Activated T-helper 1 cell treated with Interleukin-2 at 50 U/mL for 16 hours (primary cell): ENCODE results near the gene CSNK1A1L.

Source experiments
- DNase-seq: peaks from one replicate; pipeline ENCODE4 v3.0.0-alpha.2; 2020; ENCODE audit warnings: low read depth

The CSNK1A1L gene

GRCh38 chr13:37105251-37105714, at the start of gene CSNK1A1L:
CSNK1A1L (minus strand) TSS chr13:37105664; CDS start chr13:37105256, 408 bp downstream.
- no peak for DNase-seq

DNA sequence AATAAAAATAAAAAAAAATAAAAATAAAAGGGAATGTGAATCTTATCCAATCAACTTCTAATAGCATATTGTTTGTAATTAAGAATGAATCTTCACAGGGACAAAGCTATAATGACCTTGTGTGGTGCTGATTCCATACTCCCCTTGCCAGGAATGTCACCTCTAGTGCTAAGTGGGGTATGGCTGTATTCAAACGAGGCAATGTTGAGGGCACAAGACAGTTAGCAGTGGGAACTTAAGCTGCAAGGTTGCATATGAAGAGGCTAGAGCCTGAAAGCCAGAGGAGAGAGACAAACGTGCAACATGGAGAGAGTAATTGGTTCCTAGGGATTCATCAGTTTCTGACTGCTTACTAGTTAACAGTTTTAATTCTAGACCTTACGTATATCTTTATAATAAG, 43.9 kb upstream of the CSNK1A1L start:
- no peak for DNase-seq

DNA sequence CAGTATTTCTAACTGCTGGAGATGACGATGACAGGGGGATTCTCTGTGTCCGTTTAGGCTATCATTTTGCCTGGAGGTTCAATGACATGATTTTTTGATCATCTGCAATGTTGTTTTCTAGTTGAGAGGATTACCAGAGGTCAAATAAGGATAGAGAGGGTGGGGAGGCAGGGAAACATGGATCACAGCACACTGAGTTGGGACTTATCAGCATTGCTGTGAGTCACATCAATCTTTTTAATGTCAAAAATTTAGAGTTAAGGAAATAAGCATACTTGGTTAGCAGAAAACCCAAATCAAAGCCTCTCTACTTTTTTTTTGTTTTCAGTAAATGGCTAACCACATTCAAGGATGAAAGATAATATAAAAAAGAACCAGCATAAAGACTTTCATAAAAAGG, 43.0 kb upstream of the CSNK1A1L start:
- DNase-seq: no peak

DNA sequence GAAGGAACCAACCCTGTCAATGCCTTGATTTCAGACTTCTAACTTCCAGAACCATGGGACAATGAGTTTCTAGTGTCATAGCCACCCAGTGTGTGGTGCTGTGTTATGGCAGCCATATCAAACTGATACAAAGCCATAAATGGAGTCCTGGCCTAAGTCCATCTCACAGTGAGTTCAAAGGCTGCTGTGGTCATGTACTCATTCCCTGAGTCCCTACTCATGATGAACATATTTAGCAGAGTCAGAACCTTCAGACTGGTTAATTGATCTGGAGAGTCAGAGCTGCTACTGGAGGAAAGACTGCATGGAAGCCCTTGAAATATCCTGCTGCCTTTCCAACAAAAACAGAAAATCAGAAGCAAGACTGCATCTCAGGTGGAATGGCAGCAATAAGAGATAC, 39.2 kb upstream of the CSNK1A1L start:
- no peak for DNase-seq

GRCh38 chr13:37143911-37144310, 38.4 kb upstream of the CSNK1A1L start:
- no peak for DNase-seq

DNA sequence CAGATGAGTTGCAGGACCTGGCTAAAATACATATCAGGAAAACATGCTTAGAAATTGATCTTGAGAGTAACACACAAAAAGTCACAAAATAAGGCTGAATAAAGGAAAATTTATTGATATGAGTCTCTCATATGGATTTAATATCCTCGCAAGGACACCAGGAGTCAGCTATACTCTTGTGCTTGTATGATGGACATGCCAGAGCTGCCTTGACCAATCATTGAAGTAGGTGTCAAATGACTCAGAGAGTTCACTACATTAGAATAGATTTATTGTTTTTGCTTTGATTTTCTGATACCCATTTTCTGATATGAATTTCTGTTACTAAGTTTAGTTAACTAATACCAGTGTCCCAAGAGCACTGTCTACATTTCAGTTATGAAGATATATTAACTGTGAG, 37.4 kb upstream of the CSNK1A1L start:
- DNase-seq: no peak

DNA sequence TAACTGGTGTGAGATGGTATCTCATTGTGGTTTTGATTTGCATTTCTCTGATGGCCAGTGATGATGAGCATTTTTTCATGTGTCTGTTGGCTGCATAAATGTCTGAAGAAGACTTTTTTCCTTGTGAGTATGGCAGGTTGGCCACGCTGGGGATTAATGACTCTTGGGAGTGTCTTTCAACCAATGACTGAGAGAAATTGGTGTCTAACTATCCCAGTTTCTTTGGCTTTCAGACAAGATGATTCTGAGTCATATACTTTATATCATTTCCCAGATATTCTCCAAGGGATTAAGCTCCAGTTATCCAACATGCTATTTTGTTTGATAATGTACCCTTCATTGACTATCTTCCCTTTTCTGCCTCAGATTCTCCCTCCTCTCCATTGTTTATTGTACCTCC, 35.5 kb upstream of the CSNK1A1L start:
- DNase-seq: no peak

DNA sequence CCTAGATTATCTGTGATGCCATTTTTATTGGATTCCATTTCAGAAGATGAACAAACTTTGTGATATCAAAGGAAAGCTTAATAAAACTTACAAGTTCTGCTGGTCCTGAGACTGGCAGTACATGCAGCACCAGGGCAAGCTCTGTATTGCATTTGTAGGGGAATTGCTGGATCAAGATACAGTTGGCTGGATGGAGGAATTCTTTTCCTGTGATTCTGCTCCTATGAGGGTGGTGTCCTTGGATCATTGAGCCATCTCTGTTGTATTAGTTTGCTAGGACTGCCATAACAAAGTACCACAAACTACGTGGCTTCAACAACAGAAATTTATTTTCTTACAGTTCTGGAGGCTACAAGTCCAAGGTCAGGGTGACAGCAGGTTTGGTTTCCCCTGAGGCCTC, 33.9 kb upstream of the CSNK1A1L start:
- DNase-seq: no peak

- no peak for DNase-seq
Observed at GRCh38 chr13:37138926-37139325, 33.5 kb upstream of the CSNK1A1L start.

DNA sequence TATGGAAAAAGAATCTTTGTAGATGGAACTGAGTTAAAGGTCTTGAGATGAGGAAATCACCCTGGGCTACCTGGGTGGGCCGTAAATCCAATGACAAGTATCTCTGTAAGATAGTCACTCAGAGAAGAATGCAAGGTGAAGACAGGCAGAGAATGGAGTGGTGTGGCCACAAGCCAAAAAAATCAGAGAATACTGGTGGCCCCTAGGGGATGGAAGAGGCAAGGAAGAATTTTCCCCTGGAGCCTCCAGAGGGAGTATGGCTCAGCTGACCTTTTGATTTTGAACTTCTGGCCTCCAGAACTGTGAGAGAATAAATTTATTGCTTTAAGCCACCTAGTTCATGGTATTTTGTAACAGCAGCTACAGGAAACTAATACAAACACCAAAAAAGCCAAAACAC, 32.7 kb upstream of the CSNK1A1L start:
- no peak for DNase-seq

DNA sequence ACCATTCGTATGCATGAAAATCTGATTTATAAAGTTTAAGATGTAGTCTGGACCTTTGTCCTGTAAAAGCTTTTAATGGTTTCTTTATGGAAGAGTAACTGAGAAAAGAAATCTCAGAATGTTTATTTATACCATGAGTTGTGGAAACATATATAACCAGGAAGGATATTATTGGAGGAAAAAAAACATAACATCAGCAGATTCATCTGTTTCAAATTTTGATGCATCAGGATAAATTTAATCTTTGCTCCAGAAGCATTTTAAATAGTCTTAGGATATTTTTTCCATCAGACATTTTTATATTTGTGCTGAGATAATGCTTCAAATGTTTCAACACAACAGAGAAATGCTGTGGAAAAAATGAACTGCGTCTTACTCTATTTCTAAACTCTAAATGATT, 31.2 kb upstream of the CSNK1A1L start:
- no peak for DNase-seq

DNA sequence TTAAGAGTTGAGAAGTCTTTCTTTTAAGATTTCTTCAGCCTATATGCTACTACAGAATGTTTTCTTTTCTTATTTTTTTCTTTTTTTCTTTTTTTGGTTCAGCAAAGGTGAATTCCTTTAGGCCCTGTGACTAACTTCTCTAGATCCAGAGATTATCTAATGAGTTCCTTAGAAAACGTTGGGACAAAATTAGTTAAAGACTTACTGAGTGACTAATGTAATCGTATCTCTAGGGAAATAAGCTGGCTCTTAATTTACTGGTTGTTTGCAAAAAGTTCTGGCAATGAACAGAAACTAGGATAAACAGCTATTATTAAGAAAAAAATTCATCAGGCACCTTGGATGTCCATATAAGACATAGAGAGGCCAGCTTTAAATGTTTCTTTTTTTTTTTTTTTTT, 30.7 kb upstream of the CSNK1A1L start:
- DNase-seq: no peak

DNA sequence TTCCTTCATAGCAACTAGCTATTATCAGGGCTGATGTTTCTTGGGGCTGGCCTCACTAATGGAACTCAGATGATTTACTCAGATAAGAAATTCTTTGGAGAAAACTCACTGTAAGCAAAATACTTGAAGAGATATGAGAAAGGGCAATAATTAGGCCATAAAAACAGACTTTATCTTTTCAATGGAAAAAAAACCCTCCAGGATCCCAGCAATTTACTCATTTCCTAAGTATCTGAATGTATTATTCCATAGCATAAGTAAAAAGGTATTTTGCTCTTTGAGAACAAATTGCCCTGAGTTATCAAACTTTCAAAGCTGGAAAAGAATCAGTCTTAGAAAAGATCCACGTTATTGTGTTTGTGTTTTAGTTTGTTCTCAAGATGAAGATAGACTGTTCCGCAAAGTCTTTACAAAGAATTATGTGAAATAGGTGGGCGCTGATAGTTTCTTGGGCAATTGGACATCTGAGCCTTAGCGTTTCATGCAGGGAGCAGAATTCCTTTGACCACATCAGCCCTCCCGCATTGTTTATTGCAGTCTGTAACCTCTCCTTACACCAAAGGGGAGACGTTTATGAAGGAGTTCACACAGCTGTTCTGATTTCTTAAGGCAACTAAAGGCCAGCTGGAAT, 29.1 kb upstream of the CSNK1A1L start:
- DNase-seq: no peak

- DNase-seq: no peak
Observed at GRCh38 chr13:37132211-37132610, 26.7 kb upstream of the CSNK1A1L start.

GRCh38 chr13:37131092-37131491, 25.6 kb upstream of the CSNK1A1L start:
- no peak for DNase-seq

GRCh38 chr13:37129866-37130265, 24.4 kb upstream of the CSNK1A1L start:
- DNase-seq: no peak

DNA sequence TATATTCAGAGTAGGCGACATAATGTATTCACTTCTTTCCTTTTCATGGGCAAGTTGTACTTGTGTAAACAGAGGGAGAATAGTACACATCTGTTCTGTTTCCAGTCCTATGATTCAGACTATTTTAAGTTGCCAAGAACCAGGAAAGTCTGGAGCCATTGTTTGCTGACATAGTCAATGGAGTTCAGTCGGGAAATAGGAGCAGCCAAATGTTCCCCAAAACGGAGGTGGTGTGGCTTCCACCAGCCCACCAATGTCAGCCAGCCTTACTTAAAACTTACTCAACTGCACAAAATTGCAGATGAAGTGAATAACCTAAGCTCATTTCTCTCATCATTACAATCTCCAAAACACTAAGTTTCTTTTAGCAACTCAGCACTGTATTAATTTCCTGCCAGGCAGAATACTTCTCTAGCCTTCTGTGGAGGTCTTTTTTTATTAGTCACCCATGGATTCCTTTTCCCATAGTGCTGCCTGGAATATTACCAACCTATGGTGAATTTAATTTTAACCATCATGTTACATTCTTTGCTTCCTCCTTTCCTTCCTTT, 22.3 kb upstream of the CSNK1A1L start:
- DNase-seq: no peak

DNA sequence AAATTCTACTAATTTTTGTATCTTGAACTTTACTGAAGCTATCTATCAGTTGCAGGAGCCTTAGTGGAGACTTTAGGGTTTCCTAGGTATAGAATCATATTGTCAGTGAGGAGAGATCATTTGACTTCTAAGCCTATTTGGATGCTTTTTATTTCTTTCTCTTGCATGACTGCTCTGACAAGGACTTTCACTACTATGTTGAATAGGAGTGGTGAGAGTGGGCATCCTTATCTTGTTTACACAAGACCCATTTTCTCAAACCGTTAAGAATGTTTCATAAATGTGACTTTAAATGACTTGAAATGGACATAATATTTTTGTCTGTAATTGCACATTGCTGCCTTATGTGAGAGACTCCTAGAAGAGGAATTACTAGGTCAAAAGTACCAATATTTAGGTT, 17.9 kb upstream of the CSNK1A1L start:
- no peak for DNase-seq

DNA sequence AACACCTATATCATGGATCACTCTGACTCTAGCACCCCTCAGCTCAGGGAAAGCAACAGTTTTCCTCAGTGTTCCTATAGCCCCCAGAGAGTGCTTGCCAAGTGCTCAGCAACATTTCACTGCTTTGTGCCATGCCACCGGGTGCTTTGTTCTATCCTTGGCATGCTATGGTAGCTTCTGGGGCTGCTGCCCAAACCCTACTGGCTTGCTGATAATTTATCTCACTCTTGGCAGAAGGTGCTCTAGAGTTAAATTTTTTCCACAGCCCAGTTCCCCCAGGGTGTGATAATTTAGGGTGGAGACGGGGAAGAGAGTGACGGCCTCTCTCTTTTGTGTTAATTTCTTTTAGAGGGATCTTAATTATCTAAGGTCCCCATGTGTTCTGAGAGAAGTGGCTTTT, 12.6 kb upstream of the CSNK1A1L start:
- DNase-seq: no peak

DNA sequence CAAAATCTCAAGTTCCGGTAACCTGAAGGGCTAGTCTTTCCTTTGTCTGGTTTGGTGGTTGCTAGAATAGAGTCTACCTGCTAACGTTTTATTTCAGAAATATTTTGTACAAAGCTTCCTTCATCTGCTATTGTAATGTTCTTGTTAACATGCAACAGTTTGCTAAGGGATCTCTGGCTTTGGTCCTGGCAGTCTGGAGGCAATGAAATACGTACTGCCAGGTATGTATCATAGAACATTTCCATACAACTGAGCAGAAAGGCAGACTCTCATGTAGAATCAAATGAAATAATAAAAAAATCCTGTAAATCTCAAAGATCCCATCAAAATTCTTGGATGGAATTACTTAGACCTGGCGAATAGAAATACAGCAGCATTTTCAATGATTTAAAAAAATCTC, 8.8 kb upstream of the CSNK1A1L start:
- no peak for DNase-seq

- no peak for DNase-seq
Observed at GRCh38 chr13:37113534-37113933, 8.1 kb upstream of the CSNK1A1L start.

DNA sequence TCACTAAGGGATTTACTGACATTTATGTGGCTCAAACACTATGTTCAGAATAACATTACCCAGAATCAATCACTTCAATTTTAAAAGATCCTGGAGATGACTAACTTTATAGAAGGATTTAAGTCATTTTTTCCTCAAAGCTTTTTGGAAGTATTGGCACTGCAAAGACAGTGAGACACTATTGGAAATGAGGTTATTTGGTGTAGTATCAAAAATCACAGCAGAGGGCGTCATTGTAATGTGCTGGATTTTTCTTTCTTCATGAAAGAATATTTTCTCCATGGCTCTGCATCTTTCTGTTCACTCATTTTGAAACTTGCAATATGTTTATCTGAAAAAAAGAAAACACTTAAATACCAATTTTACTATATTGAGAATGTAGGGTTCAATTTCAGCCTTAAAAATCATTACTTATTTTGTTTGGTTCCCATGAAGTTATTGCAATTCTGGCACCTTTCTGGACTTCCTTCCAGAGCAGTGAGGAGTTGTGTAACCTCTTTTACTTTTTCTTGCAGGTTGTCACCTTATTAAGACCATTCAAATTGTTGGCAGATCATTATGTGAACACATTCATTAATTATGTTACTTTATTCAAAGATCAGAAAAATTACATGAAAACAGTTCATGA, 3.7 kb upstream of the CSNK1A1L start:
- no peak for DNase-seq

GRCh38 chr13:37107868-37108267, 2.4 kb upstream of the CSNK1A1L start:
- no peak for DNase-seq

GRCh38 chr13:37107456-37107855, 2.0 kb upstream of the CSNK1A1L start:
- DNase-seq: no peak
